AG09309 (cell line): ENCODE data around the gene CYP4B1.

Source experiments
- DNase-seq: peaks from one replicate; pipeline ENCODE4 v3.0.0-alpha.2; 2010; ENCODE audit warnings: low read depth
- H3K4me3 ChIP-seq: 2 replicates; pipeline ENCODE4 v1.5.1; 2011; ENCODE audit warnings: mild to moderate bottlenecking, low read depth, low read length, moderate library complexity; ENCODE audit not compliant: control insufficient read depth
- TF ChIP-seq, protein P1 (sequence below): IDR thresholded peaks from 2 replicates; pipeline ENCODE4 v1.5.1; 2011; ENCODE audit warnings: mild to moderate bottlenecking, low read depth, low read length, inconsistent platforms; ENCODE audit not compliant: insufficient read depth, control insufficient read depth; ENCODE audit errors: missing control alignments

CYP4B1 gene

GRCh38 chr1:46809904-46810303 is 11.1 kb downstream of the CYP4B1 start:
- H3K4me3 ChIP-seq = no peak overlapping the region
- no peak for DNase-seq
- TF ChIP-seq, protein P1, sequence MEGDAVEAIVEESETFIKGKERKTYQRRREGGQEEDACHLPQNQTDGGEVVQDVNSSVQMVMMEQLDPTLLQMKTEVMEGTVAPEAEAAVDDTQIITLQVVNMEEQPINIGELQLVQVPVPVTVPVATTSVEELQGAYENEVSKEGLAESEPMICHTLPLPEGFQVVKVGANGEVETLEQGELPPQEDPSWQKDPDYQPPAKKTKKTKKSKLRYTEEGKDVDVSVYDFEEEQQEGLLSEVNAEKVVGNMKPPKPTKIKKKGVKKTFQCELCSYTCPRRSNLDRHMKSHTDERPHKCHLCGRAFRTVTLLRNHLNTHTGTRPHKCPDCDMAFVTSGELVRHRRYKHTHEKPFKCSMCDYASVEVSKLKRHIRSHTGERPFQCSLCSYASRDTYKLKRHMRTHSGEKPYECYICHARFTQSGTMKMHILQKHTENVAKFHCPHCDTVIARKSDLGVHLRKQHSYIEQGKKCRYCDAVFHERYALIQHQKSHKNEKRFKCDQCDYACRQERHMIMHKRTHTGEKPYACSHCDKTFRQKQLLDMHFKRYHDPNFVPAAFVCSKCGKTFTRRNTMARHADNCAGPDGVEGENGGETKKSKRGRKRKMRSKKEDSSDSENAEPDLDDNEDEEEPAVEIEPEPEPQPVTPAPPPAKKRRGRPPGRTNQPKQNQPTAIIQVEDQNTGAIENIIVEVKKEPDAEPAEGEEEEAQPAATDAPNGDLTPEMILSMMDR = no peak

- H3K4me3 ChIP-seq = no peak overlapping the region
- TF ChIP-seq, protein P1 = no peak
- DNase-seq = no peak
These were observed 11.8 kb downstream of the CYP4B1 start for GRCh38 chr1:46810596-46810995.

GRCh38 chr1:46811053-46811452 is 12.2 kb downstream of the CYP4B1 start:
- no peak for DNase-seq
- no peak overlapping the region for H3K4me3 ChIP-seq
- TF ChIP-seq, protein P1 = no peak

DNA sequence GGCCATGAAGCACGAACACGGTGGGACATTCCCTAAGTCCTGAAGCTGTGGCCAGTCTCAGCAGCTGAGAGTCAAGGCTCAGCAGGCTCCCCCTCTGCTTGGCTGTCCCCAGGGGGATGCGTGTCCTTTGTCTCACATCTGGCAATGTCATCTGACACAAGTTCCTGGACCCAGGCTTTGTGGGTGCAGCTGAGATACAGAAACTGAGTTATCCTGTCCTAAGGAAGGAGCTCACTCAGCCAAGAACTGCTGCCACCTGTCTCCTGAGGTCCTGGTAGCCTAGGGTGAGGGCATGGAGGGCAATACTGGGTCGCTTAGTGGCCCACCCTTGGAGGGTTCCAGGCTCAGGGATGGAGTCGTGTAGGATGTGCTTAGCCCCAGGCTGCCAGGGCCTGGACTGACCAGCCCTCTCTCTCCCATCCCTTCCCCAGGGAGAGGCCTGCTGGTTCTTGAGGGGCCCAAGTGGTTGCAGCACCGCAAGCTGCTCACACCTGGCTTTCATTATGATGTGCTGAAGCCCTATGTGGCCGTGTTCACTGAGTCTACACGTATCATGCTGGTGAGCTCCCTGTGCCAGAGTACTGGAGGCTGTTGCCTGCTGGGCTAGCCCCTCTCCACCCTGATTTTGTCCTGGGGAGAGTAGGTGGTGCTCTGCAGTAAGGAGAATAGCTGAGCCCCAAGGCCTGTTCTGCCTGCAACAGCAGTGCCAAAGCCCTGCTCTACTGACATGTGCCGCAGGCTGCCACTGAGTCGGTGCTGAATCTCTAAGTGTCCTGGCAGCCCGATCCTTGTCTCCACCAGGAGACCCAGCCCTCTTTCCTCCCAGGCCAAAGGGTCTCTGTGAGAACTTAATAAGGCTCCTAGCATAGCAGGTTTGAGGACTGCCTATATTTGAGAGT is 13.5 kb downstream of the CYP4B1 start:
- H3K4me3 ChIP-seq = no peak overlapping the region
- DNase-seq = no peak
- TF ChIP-seq, protein P1 = no peak

GRCh38 chr1:46812996-46813857 is 14.4 kb downstream of the CYP4B1 start:
- TF ChIP-seq, protein P1 = no peak
- DNase-seq = no peak

GRCh38 chr1:46813858-46814396 is 15.1 kb downstream of the CYP4B1 start:
- TF ChIP-seq, protein P1 = no peak
- DNase-seq = no peak
- no peak overlapping the region for H3K4me3 ChIP-seq

More at GRCh38 chr1:46812996-46813857, 14.4 kb downstream of the CYP4B1 start:
- H3K4me3 ChIP-seq = no peak overlapping the region
